K562 treated with DMSO at 1 percent for 48 hours (cell line): ENCODE results near the gene PTCD3. TPM values are rescaled to one million over a fixed set of nuclear protein-coding genes. Genes with fewer than 3 reads are reported as not detected.

Experiments
- total RNA-seq: library from RNA; unstranded; fragments of 300-600 nt; gene quantifications from 2 replicates; pipeline ENCODE4 v1.2.3, GENCODE V29; 2022; ENCODE audit warnings: low replicate concordance; ENCODE audit errors: extremely low read depth

Gene PTCD3
- total RNA-seq = not detected in 2 replicates

DNA sequence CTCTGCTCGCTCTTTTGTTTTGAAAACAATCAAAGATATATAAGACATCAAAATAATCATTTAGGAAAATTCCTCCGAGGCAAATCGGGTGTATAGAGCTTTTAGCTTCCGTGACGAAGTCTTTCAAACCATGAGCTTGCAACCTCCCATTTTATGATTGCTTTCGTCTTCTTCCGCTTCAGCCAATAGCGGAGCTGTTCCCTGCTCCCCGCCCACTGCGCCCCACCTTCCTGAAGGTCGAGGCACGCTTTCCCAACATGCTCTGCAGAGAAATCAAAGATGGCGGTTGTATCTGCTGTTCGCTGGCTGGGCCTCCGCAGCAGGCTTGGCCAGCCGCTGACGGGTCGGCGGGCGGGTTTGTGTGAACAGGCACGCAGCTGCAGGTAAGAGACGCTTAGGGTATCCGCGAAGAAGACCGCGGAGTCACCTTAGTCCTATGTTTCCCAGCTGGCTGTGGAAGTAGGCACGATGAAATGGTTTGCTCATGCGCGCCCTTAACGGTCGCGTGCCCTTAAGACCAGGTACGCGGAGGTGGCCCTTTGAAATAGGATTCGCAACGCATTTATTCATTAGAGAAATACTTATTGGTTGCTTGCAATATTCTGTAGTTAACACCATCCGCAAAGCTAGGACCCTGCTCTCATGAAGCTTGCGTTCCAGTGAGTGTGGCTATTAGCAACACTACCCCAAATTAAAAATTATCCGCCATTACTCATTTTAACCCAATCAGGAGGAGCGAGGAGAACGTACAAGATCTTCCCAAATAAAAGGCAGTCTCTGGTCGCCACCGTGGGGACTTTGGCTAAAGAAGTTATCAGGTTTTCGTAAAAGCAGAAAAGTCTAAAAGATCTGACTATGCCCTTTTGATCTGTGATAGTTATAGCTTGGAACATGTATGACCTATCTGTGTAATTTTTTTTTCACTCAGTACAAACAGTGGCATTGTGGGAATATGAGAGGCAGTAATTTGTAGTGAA is at the start of gene PTCD3:
TSS of gene PTCD3 (plus strand) at position 267 of the 977 bp plus-strand sequence. CDS start at position 280, 13 bp downstream.

DNA sequence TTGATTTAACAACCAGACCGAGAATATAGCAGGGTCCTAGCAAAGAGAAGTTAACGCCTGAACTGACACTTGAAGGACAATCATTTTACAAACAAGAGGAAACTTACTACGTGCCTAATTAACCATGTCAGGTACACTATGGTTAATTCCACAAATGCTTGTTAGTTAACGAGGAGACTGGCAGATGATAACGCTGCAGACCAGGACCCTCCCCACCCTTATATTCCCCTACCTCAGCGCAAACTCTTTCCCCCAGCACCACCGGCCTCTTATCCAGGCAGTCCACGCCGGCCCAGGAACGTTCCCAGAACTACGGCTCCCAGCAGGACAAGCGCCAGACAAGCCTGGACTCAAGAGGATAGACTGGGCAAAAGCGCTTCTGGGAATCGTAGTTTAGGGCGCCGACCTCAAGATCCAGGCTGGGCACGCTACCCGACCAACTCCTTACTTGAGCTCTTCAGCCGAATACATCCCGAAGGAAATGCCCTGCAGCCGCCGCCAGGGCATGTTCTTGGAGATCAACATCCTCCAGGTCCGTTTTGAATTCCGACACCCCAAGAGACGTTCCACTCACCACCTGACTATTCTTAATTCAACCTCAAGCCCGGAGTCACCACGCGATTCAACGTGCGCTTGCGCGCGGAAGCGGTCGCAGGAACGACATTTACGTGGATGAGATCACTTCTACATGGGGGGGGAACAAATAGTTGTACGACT is 625 bp upstream of the PTCD3 start, which contains the start of gene POLR1A:
TSS of gene POLR1A (minus strand) at position 635 of the 717 bp plus-strand sequence. CDS start at position 525, 110 bp downstream.

Other genes starting within 250 kb of the PTCD3 start
- not detected in 2 replicates for gene ST3GAL5, start 217.2 kb upstream of the PTCD3 start, total RNA-seq
- not detected in 2 replicates for gene POLR1A, start 349 bp upstream of the PTCD3 start, total RNA-seq
- not detected in 2 replicates for gene IMMT, start 89.2 kb downstream of the PTCD3 start, total RNA-seq
- gene MRPL35, start 93.2 kb downstream of the PTCD3 start, total RNA-seq = not detected in 2 replicates
- not detected in 2 replicates for gene REEP1, start 231.4 kb downstream of the PTCD3 start, total RNA-seq